HUES6 (cell line): ENCODE results near the gene SQSTM1.

Experiments used
- H3K27ac ChIP-seq: 2 replicates; pipeline ENCODE4 v1.7.0; 2013; ENCODE audit warnings: low read depth, mild to moderate bottlenecking, low read length, inconsistent platforms
- H3K27me3 ChIP-seq: 2 replicates; pipeline ENCODE4 v1.6.1; 2013; ENCODE audit warnings: low read length; ENCODE audit not compliant: control insufficient read depth, insufficient read depth
- H3K36me3 ChIP-seq: 2 replicates; pipeline ENCODE4 v1.6.1; 2013; ENCODE audit warnings: low read length; ENCODE audit not compliant: control insufficient read depth, insufficient read depth
- H3K4me1 ChIP-seq: 2 replicates; pipeline ENCODE4 v1.6.1; 2013; ENCODE audit warnings: low read length; ENCODE audit not compliant: control insufficient read depth, insufficient read depth
- H3K4me3 ChIP-seq: 2 replicates; pipeline ENCODE4 v1.5.1; 2013; ENCODE audit warnings: low read depth, low read length
- H3K9ac ChIP-seq: one replicate; pipeline ENCODE4 v1.6.1; 2013; ENCODE audit warnings: mild to moderate bottlenecking, low read length
- H3K9me3 ChIP-seq: 2 replicates; pipeline ENCODE4 v1.6.1; 2013; ENCODE audit warnings: low read depth, low read length; ENCODE audit not compliant: control insufficient read depth, insufficient read depth

The SQSTM1 gene

GRCh38 chr5:179841621-179842020 lies 20.9 kb downstream of the SQSTM1 start:
- H3K4me1 ChIP-seq, result no peaks in the 10 kb centered on the region
- H3K4me3 ChIP-seq, result no peak overlapping the region
- no peaks in the 10 kb centered on the region for H3K27me3 ChIP-seq
- no peak overlapping the region for H3K27ac ChIP-seq
- peaks cover 72% of the 10 kb centered on the region for H3K36me3 ChIP-seq
- no peak overlapping the region for H3K9ac ChIP-seq
- peaks cover 6% of the 10 kb centered on the region; the same call in 1 of the 2 replicates for H3K9me3 ChIP-seq

- H3K4me1 ChIP-seq, result no peaks in the 10 kb centered on the region
- no peak overlapping the region for H3K9ac ChIP-seq
- peaks cover 44% of the 10 kb centered on the region for H3K36me3 ChIP-seq
- no peaks in the 10 kb centered on the region for H3K9me3 ChIP-seq
- H3K4me3 ChIP-seq, result no peak overlapping the region
- H3K27ac ChIP-seq, result no peak overlapping the region
- no peaks in the 10 kb centered on the region for H3K27me3 ChIP-seq
Measured at GRCh38 chr5:179852993-179853547, 32.4 kb downstream of the SQSTM1 start.

- Histone ChIP-seq H3K36me3 (peaks cover 31% of the 10 kb centered on the region), H3K27ac (no peak overlapping the region), H3K9ac (no peak overlapping the region), H3K27me3 (no peaks in the 10 kb centered on the region), H3K4me3 (no peak overlapping the region), H3K9me3 (no peaks in the 10 kb centered on the region), H3K4me1 (no peaks in the 10 kb centered on the region)
Measured at GRCh38 chr5:179854356-179854755, 33.7 kb downstream of the SQSTM1 start.

GRCh38 chr5:179858241-179858585 lies 37.5 kb downstream of the SQSTM1 start:
- Histone ChIP-seq H3K9me3 (no peaks in the 10 kb centered on the region; the same call in 1 of the 2 replicates), H3K4me1 (0 out of 2 replicates have a peak, but pooled peaks cover 4% of the 10 kb centered on the region), H3K36me3 (peaks cover 12% of the 10 kb centered on the region), H3K27ac (no peak overlapping the region), H3K4me3 (peak overlapping the region; percentile 93), H3K27me3 (no peaks in the 10 kb centered on the region), H3K9ac (peak overlapping the region; percentile 90)

- peak within 1 kb of the TSS; percentile 64; the same call in 1 of the 2 replicates for H3K27ac ChIP-seq
- peaks cover 18% of the 10 kb centered on the region for H3K36me3 ChIP-seq
- no peaks in the 10 kb centered on the region for H3K27me3 ChIP-seq
- 0 out of 2 replicates have a peak, but pooled peaks cover 4% of the 10 kb centered on the region for H3K4me1 ChIP-seq
- H3K9me3 ChIP-seq, result no peaks in the 10 kb centered on the region; the same call in 1 of the 2 replicates
- peak within 1 kb of the TSS; percentile 93 for H3K4me3 ChIP-seq
- peak within 1 kb of the TSS; percentile 90 for H3K9ac ChIP-seq
Measured at GRCh38 chr5:179858586-179859427, 38.1 kb downstream of the SQSTM1 start, which contains the start of gene MRNIP. Gene MRNIP, minus strand, starts transcription at chr5:179858817. Its CDS starts 21 bp downstream, at chr5:179858796.

GRCh38 chr5:179860301-179860700 lies 39.6 kb downstream of the SQSTM1 start:
- H3K27me3 ChIP-seq, result no peaks in the 10 kb centered on the region
- no peak overlapping the region for H3K27ac ChIP-seq
- no peak overlapping the region for H3K9ac ChIP-seq
- H3K4me3 ChIP-seq, result no peak overlapping the region
- H3K4me1 ChIP-seq, result 0 out of 2 replicates have a peak, but pooled peaks cover 4% of the 10 kb centered on the region
- no peaks in the 10 kb centered on the region; the same call in 1 of the 2 replicates for H3K9me3 ChIP-seq
- H3K36me3 ChIP-seq, result peaks cover 31% of the 10 kb centered on the region

- Histone ChIP-seq H3K9me3 (no peaks in the 10 kb centered on the region; the same call in 1 of the 2 replicates), H3K4me3 (no peak overlapping the region), H3K36me3 (peaks cover 49% of the 10 kb centered on the region), H3K4me1 (0 out of 2 replicates have a peak, but pooled peaks cover 4% of the 10 kb centered on the region), H3K27me3 (no peaks in the 10 kb centered on the region), H3K9ac (no peak overlapping the region), H3K27ac (no peak overlapping the region)
Measured at GRCh38 chr5:179862296-179862695, 41.6 kb downstream of the SQSTM1 start.

- Histone ChIP-seq H3K4me1 (0 out of 2 replicates have a peak, but pooled peaks cover 4% of the 10 kb centered on the region), H3K27me3 (no peaks in the 10 kb centered on the region), H3K9me3 (no peaks in the 10 kb centered on the region; the same call in 1 of the 2 replicates), H3K27ac (no peak overlapping the region), H3K9ac (no peak overlapping the region), H3K36me3 (peaks cover 52% of the 10 kb centered on the region), H3K4me3 (no peak overlapping the region)
Measured at GRCh38 chr5:179862891-179863290, 42.2 kb downstream of the SQSTM1 start.

- Histone ChIP-seq H3K9ac (no peak overlapping the region), H3K36me3 (peaks cover 55% of the 10 kb centered on the region), H3K27me3 (no peaks in the 10 kb centered on the region), H3K27ac (no peak overlapping the region), H3K4me3 (no peak overlapping the region), H3K9me3 (no peaks in the 10 kb centered on the region; the same call in 1 of the 2 replicates), H3K4me1 (0 out of 2 replicates have a peak, but pooled peaks cover 4% of the 10 kb centered on the region)
Measured at GRCh38 chr5:179863449-179864085, 42.9 kb downstream of the SQSTM1 start.

- Histone ChIP-seq H3K27ac (no peak overlapping the region), H3K4me3 (no peak overlapping the region), H3K36me3 (peaks cover 65% of the 10 kb centered on the region), H3K9ac (no peak overlapping the region), H3K9me3 (no peaks in the 10 kb centered on the region; the same call in 1 of the 2 replicates), H3K4me1 (0 out of 2 replicates have a peak, but pooled peaks cover 4% of the 10 kb centered on the region), H3K27me3 (no peaks in the 10 kb centered on the region)
Measured at GRCh38 chr5:179864686-179865085, 44.0 kb downstream of the SQSTM1 start.
